ENCODE results near the gene C1orf198.

The C1orf198 gene, protein sequence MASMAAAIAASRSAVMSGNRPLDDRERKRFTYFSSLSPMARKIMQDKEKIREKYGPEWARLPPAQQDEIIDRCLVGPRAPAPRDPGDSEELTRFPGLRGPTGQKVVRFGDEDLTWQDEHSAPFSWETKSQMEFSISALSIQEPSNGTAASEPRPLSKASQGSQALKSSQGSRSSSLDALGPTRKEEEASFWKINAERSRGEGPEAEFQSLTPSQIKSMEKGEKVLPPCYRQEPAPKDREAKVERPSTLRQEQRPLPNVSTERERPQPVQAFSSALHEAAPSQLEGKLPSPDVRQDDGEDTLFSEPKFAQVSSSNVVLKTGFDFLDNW

DNA sequence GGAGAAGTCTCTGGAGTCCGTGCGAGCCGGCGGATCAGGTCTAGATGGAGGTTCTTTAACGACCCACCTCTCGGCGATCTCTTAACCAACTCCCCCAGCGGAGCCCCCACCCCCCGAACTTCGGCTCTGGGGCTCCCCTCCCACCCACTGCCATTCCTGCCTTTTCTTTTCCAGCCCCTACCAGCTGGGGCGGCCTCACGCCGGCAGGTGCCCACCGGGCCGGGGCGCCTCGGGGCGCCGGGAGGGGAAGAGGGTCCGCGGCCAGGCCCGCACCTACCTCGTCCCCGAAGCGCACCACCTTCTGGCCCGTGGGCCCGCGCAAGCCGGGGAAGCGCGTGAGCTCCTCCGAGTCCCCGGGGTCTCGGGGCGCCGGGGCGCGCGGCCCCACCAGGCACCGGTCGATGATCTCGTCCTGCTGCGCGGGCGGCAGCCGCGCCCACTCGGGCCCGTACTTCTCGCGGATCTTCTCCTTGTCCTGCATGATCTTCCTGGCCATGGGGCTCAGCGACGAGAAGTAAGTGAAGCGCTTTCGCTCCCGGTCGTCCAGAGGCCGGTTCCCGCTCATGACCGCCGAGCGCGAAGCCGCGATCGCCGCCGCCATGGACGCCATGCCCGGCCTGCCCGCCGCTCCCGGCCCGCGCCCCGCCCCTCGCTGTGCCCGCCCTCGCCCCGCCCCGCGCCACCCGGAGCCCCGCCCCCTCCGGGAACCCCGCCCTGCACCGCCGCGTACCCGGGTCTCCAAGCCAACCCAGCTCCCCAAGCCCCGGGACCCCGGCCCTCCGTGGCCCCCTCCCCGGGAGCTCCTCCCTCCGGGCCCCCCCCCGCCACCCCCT is at the start of gene C1orf198:
Gene C1orf198 (minus strand): TSS at position 619 of the 833 bp plus-strand sequence. CDS start 9 bp downstream, at position 610.
- H3K4me3 ChIP-seq (ENCODE audit: low read depth, low read length): peak within 1 kb of the TSS; percentile 70
- peak; percentile 61 for DNase-seq (ENCODE audit: low read depth)
- TF ChIP-seq, protein P1, sequence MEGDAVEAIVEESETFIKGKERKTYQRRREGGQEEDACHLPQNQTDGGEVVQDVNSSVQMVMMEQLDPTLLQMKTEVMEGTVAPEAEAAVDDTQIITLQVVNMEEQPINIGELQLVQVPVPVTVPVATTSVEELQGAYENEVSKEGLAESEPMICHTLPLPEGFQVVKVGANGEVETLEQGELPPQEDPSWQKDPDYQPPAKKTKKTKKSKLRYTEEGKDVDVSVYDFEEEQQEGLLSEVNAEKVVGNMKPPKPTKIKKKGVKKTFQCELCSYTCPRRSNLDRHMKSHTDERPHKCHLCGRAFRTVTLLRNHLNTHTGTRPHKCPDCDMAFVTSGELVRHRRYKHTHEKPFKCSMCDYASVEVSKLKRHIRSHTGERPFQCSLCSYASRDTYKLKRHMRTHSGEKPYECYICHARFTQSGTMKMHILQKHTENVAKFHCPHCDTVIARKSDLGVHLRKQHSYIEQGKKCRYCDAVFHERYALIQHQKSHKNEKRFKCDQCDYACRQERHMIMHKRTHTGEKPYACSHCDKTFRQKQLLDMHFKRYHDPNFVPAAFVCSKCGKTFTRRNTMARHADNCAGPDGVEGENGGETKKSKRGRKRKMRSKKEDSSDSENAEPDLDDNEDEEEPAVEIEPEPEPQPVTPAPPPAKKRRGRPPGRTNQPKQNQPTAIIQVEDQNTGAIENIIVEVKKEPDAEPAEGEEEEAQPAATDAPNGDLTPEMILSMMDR (IDR thresholded peaks at IDR 0.05; ENCODE audit: low read depth, low read length): no peak
- TF ChIP-seq POLR2A (IDR thresholded peaks at IDR 0.05; ENCODE audit: extremely low read depth, insufficient read length): peak; percentile 45

DNA sequence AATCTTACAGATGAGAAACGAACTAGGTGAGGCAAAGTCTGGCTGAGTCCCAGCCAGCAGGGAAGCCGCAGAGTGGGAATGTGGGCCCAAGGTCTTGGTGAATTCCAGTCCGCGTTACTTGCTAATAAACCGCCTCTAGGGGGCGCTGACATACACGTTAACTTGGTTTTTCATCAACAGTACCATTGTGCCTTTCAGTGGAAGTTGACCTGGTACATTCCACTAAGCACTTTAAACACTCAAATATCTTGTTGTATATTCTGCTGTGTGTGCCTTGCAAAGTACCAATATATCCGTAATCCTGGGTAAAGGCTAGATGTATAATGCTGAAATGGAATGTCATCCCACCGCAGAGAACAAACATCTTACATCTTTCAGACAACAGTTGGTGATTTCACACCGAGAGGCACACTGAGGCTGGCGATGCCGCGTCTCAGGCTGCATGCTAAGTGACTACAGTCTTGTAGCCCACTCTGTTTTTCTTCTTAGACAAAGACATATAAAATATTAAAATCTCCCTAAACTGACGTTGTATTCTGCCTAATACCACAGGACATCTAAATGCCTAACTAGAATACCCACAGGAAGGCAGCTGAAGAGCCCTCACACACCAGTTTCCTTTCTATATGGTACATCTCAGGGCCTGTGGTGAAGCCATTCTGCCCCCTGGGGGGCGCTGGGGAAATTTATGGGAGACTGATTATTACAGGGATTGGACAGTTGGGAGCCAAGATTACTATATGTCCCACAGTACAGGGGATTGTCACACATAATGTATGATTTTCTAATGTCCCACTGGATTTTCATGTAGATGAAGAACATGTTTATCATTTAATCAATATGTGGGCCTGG is 49.2 kb upstream of the C1orf198 start:
- no peak for TF ChIP-seq MYC (IDR thresholded peaks at IDR 0.05; ENCODE audit: low read depth, low read length)
- TF ChIP-seq, protein P1 (IDR thresholded peaks at IDR 0.05; ENCODE audit: low read depth, low read length): peak; percentile 59
- no peak overlapping the region for H3K4me3 ChIP-seq (ENCODE audit: low read depth, low read length)
- peak; percentile 78 for DNase-seq (ENCODE audit: low read depth)

DNA sequence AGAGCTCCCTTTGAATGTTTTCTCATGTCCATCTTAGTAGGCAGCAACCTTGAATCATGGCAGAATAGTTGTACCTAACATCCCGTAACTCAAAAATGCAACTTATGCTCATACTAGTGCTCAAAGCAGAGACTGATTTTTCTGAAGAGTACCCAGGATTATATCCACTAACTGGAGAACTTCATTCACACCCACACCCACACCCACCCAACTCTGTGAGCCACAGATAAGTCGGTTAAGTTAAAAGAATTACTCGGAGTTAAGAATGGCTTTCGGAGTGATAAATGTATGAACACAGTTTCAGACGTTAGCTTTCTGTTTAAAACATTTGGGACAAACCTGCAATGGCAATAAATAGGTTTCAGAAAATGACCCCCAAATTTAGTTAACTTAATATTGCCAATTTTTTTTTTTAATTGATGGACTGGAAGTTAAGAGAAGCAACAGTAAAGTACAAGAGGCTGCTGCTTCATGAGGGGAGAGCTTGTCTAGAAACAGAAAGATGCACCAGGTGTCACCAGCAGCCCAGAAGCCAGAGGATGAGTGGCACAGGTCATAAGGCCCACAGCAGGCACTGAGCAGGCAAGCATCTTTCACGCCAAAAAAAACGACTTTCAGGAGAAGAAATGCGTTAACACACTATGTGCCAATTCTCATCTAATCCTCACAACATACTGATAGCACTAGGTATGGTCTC is 48.4 kb upstream of the C1orf198 start:
- TF ChIP-seq MYC (IDR thresholded peaks at IDR 0.05; ENCODE audit: low read depth, low read length) (no peak), POLR2A (IDR thresholded peaks at IDR 0.05; ENCODE audit: extremely low read depth, insufficient read length) (no peak)
- TF ChIP-seq, protein P1 (IDR thresholded peaks at IDR 0.05; ENCODE audit: low read depth, low read length): no peak
- TF ChIP-seq, protein P2, sequence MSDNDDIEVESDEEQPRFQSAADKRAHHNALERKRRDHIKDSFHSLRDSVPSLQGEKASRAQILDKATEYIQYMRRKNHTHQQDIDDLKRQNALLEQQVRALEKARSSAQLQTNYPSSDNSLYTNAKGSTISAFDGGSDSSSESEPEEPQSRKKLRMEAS (IDR thresholded peaks at IDR 0.05; ENCODE audit: low read depth, low read length): no peak
- DNase-seq (ENCODE audit: low read depth): no peak
- no peak overlapping the region for H3K4me3 ChIP-seq (ENCODE audit: low read depth, low read length)

DNA sequence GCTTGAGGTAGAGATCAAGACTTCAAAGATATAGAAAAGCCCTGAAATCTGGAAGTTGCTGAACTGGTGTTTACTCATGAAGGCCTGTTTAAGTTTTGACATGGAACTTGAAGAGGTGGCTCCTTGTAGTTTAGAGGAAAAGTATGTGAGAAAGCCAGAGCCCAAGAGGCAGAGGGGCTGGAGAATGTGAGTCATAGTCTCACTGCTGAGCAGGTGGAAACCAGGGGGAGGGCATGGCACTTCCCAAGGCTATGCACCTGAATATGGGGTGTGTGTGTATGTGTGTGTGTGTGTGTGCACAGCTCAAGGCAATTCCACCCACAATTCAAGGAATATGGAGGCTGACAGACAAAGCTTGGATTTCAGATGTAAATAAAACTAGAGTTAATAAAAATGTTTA is 46.8 kb upstream of the C1orf198 start:
- no peak for DNase-seq (ENCODE audit: low read depth)
- TF ChIP-seq, protein P2 (IDR thresholded peaks at IDR 0.05; ENCODE audit: low read depth, low read length): no peak
- TF ChIP-seq, protein P1 (IDR thresholded peaks at IDR 0.05; ENCODE audit: low read depth, low read length): no peak
- TF ChIP-seq POLR2A (IDR thresholded peaks at IDR 0.05; ENCODE audit: extremely low read depth, insufficient read length) (no peak), MYC (IDR thresholded peaks at IDR 0.05; ENCODE audit: low read depth, low read length) (no peak)
- no peak overlapping the region for H3K4me3 ChIP-seq (ENCODE audit: low read depth, low read length)

DNA sequence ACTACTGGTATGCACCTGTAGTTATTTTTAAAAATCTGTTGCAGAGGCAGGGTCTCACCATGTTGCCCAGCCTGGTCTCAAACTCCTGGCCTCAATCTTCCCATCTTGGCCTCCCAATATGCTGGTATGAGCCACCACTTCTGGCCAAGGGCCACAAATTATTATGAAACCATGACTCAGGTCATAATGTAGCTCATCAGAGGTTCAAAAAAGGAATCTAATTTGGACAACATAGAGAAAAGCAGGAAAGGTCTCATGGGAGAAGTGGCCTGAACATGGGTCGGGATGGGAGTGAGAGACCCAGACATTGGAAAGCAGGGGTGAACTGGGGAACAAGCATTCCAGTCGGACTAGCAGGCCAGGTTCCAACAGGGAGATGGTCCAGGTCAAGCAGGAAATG is 45.2 kb upstream of the C1orf198 start:
- H3K4me3 ChIP-seq (ENCODE audit: low read depth, low read length): no peak overlapping the region
- no peak for TF ChIP-seq POLR2A (IDR thresholded peaks at IDR 0.05; ENCODE audit: extremely low read depth, insufficient read length)
- TF ChIP-seq, protein P2 (IDR thresholded peaks at IDR 0.05; ENCODE audit: low read depth, low read length): no peak
- TF ChIP-seq MYC (IDR thresholded peaks at IDR 0.05; ENCODE audit: low read depth, low read length): no peak
- TF ChIP-seq, protein P1 (IDR thresholded peaks at IDR 0.05; ENCODE audit: low read depth, low read length): no peak
- DNase-seq (ENCODE audit: low read depth): no peak

All from NB4 (cell line).